ENCODE results near the gene CHURC1. TPM values are rescaled to one million over a fixed set of nuclear protein-coding genes. Genes with fewer than 3 reads are reported as not detected.

Gene CHURC1
- total RNA-seq, 1 donor from 2014 or later, result 92.7 TPM

DNA sequence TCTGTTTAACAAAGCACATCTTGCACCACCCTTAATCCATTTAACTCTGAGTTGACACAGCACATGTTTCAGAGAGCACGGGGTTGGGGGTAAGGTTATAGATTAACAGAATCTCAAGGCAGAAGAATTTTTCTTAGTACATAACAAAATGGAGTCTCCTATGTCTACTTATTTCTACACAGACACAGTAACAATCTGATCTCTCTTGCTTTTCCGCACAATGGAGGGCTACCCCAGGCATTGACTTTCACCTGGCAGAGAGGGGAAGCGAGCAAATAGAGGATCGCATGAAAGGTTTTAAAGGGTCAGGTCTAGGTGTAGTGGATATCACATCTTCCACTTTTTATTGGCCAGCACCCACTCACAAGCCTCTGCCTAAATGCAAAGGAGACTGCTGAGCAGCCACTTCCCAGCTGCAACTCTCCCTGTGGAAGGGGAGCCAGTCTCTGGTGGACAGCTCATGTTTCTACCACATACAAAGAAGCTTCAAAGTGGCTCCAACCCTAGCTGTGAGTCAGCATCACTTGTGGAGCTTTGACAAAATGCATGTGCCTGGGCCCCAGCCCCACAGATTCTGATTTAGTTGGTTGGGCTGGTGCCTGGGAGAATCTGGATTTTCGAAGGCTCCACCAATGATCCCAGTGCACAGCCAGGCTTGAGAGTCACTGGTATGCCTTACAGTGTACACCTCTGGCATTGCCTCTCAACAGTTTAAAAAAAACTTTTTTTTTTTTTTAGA, 65.2 kb downstream of the CHURC1 start:
- no peak for DNase-seq (ENCODE audit: low read depth)
- TF ChIP-seq, protein P1, sequence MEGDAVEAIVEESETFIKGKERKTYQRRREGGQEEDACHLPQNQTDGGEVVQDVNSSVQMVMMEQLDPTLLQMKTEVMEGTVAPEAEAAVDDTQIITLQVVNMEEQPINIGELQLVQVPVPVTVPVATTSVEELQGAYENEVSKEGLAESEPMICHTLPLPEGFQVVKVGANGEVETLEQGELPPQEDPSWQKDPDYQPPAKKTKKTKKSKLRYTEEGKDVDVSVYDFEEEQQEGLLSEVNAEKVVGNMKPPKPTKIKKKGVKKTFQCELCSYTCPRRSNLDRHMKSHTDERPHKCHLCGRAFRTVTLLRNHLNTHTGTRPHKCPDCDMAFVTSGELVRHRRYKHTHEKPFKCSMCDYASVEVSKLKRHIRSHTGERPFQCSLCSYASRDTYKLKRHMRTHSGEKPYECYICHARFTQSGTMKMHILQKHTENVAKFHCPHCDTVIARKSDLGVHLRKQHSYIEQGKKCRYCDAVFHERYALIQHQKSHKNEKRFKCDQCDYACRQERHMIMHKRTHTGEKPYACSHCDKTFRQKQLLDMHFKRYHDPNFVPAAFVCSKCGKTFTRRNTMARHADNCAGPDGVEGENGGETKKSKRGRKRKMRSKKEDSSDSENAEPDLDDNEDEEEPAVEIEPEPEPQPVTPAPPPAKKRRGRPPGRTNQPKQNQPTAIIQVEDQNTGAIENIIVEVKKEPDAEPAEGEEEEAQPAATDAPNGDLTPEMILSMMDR (conservative IDR thresholded peaks at IDR 0.05; ENCODE audit: low read depth, low read length), result no peak
- no peak overlapping the region for H3K4me3 ChIP-seq (ENCODE audit: low read depth, low read length)

DNA sequence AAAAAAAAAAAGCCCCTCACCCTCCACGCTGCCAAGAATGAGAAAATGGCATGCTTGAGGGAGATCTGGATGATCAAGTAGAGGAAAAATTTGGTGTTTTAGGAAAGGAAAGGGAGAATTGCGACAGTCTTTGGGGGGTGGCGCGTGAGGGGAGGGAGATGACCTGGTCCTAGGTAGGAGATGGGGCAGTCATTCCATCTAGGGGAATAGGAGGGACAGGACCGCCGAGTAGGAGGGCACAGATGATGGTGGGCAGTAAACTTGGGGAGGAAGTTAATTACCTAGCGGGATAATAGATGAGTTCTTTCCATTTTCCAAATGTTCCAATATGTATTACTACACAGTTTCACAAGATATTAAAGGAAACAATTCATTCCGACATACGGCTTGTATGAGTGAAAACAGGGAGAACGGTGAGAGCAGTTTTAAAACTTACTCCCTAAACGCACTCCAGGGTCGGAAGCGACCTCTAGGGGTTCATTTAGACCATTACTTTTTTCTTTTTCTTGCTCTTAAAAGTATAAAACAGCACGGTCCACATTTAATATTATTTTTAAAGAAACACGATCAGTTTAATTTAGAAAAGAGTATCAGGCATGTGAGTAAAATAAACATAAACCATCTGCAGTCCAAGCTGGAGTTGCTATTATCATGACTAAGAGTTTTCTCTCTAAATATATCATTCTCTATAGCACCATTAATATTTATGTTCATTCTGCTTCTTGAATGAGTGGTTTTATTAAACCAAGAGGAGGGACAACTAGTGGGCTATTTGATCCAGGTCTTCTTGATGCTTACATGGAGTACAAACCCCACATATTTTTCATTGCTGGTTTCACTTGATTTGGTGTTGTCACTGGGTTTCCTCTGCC, 69.4 kb downstream of the CHURC1 start:
- peak overlapping the region; percentile 34 for H3K4me3 ChIP-seq (ENCODE audit: low read depth, low read length)
- DNase-seq (ENCODE audit: low read depth), result no peak
- TF ChIP-seq, protein P1 (conservative IDR thresholded peaks at IDR 0.05; ENCODE audit: low read depth, low read length), result peak; percentile 71

Other genes with a start within 250 kb of the CHURC1 start
- gene PLEKHG3, start 210.0 kb upstream of the CHURC1 start, total RNA-seq, result 48.1 and 52.8 TPM in 2 replicates
- gene SPTB, start 34.5 kb upstream of the CHURC1 start, total RNA-seq, result 0.36 and 1.8 TPM in 2 replicates
- not detected in 2 replicates for gene GPX2, start 28.3 kb downstream of the CHURC1 start, total RNA-seq
- gene RAB15, start 57.9 kb downstream of the CHURC1 start, total RNA-seq, result 12.9 and 21.2 TPM in 2 replicates
- 16.6 and 21.0 TPM in 2 replicates for gene FNTB, start 72.4 kb downstream of the CHURC1 start, total RNA-seq
- gene MAX, start 188.1 kb downstream of the CHURC1 start, total RNA-seq, result 27.4 and 31.3 TPM in 2 replicates

Data from epithelial cell of proximal tubule (primary cell).